HG03520 (cell line): ENCODE measurements around the gene KLF7.

ENCODE experiments used
- ATAC-seq: cut with Tn5 transposase; IDR thresholded peaks from one replicate; pipeline ENCODE4 v1.9.1; 2021; ENCODE audit warnings: mild to moderate bottlenecking, moderate library complexity; ENCODE audit not compliant: unreplicated experiment

The KLF7 gene

DNA sequence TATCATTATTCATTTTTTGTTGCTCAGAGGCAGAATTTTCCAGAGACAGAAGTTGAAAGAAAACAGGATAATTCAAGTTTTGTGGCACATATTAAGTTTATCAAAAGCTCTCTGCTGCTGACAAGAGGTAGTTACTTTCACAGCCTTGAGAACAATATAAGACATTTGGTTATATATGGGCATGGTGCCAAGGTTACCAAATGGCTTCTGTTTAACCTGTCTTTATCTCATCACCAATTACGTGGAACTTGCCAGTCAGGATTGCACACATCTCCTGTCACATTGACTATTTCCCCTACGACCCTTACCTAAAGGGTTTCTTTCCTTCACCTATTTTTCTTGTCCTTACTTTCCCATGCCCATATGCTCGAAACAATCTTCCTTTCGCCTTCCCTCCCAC, 35.9 kb downstream of the KLF7 start:
- no peak for ATAC-seq

DNA sequence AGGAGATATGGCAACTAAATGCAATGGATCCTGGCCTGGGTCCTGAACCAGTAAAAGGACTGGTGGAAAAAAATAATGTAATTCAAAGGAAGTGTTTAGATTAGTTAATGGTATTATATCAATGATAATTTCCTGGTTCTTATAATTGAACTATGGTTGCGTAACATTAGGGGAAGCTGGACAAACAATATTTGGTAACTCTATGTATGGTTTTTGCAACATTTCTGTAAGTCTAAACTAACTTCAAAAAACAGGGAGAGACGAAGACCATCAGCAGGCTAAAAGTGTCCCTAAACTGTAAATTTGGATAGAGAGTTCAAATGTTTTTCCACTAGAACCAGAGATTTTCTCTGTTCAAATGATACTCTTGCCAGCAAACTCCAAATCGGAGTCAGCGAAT, 36.9 kb downstream of the KLF7 start:
- no peak for ATAC-seq

GRCh38 chr2:207126724-207127308, 38.9 kb downstream of the KLF7 start:
- ATAC-seq = no peak

GRCh38 chr2:207123776-207124391, 41.9 kb downstream of the KLF7 start:
- no peak for ATAC-seq

- ATAC-seq = no peak
Observed at GRCh38 chr2:207123335-207123744, 42.4 kb downstream of the KLF7 start.

GRCh38 chr2:207122651-207123334, 43.0 kb downstream of the KLF7 start:
- ATAC-seq = no peak

GRCh38 chr2:207121784-207122183, 44.0 kb downstream of the KLF7 start:
- no peak for ATAC-seq

DNA sequence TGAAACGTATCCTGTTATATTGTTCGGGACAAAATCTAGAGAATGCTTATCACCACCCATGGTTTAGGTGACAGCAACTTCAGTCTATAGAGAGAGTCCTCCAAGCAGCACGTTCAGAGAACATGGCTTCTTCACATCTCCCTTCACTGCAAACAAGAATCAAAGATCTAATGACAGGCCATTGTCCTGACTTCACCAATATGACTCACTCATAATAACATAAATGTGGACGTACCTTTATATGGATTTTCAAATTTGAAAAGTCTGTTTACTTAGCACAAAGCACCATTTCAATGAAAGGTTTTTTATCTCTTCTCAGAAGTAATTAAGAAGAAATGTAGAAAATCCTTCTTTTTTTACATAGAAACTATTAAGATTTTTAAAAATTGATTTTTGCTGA, 46.7 kb downstream of the KLF7 start:
- ATAC-seq = no peak

DNA sequence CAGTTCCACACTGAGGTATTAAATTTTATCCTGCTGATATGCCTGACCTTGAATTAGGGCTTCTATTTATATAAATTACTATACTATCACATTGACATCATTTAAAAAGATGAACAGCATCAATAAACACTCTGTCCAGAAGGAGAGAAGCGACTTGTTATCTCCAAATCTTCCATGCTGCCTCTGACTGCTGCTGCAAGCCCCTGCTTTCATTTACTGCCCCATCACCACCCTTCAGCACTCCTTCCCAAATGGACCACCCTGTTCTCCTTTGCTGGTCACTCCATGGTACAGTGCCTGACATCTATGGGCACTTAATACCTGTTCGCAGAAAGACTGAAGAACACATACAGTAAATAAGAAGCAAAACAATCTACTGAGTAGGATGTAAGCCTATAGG, 48.1 kb downstream of the KLF7 start:
- no peak for ATAC-seq

GRCh38 chr2:207115715-207116364, 49.9 kb downstream of the KLF7 start:
- ATAC-seq = no peak

DNA sequence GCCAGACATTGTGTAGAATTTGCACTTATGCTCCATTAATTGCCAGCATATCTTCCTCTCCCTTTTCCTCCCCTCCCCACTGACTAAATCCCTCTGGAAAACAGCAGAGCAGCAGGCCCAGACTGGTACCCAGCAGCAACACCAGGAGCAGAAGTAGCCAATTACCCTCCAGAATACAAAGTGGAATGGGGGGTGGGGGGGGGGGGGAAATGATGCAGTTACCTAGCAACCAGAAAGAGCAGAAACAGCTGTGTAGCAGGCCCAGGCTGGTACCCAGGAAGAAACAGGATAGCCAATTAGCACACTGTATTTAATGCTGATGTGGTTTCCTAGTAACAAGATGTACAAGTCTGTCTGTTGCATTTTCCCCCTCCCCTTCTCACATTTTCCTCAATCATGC, 52.3 kb downstream of the KLF7 start:
- no peak for ATAC-seq

DNA sequence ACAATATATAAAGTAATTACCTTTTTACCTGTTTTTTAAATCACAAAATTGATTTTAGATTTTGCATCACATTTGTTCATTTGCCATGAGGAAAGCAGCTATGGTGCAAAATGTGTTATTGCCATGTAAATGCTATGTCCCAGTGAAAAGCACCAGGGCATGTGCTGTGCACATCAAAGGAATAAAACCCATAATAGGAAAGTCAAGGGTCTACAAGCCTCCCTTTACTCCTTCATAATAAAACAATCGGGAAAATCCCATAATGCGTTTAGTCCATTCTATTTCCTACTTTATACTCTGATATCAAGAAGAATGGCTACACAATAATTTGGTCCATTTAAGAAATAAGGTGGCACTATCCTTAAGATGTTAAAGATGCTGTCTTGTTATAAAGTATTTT, 53.0 kb downstream of the KLF7 start:
- ATAC-seq = no peak

DNA sequence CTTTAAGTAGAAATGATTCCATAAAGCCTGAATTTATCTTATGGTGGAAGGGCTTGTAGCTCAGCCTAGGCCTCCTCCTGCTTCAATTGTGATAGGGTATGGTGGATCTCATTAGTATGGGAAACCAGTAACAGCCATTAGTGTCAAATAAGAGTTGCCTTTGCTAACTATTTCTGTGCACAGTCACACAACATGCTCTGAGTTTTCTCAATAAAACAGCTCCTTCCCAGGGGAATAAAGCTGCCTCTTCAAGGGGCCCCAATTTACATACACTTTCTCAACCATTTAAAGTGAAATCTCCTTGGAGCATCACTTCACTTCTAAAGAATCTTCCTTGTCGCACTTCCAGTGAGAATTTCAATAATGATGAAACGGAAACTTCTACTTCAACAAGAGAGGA, 53.4 kb downstream of the KLF7 start:
- no peak for ATAC-seq

- ATAC-seq = no peak
Observed at GRCh38 chr2:207111757-207112156, 54.0 kb downstream of the KLF7 start.

DNA sequence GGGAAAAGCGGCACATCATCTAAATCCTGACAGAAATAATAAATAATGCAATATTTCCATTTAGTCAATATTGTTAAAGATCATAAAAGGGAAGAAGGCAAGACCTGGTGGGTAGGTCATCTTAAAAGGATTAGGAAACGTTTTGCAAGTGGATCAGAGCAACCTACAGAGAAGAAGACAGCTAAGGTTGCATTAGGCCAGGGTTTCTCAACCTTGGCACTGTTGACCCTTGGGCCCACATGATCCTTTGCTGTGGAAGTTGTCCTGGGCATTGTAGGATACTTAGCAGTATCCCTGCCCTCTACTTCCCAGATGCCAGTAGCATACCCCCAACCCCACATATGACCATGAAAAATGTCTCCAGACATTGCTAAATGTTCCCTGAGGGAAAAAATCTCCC, 55.0 kb downstream of the KLF7 start:
- ATAC-seq = no peak

- no peak for ATAC-seq
Observed at GRCh38 chr2:207110310-207110709, 55.4 kb downstream of the KLF7 start.

GRCh38 chr2:207109768-207110167, 56.0 kb downstream of the KLF7 start:
- ATAC-seq = no peak

DNA sequence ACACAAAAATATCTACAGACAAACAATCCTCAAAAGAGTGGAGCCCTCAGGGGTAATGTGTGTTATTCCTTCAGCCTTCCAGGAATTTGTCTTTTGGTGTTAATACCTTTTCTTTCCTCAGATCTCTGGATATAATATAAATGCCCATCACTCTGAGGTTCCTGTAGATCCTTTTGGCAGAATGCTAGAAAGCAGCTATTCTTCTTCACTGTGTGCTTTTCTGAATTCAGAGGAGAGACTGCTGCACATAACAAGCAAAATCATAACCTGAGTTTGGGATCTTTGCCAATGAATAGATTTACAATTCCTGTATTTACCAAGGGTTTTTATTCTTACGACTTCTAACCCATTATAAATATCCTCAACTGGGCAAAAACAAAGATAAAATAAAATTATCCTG, 57.3 kb downstream of the KLF7 start:
- no peak for ATAC-seq

- ATAC-seq = no peak
Observed at GRCh38 chr2:207107551-207107950, 58.2 kb downstream of the KLF7 start.

DNA sequence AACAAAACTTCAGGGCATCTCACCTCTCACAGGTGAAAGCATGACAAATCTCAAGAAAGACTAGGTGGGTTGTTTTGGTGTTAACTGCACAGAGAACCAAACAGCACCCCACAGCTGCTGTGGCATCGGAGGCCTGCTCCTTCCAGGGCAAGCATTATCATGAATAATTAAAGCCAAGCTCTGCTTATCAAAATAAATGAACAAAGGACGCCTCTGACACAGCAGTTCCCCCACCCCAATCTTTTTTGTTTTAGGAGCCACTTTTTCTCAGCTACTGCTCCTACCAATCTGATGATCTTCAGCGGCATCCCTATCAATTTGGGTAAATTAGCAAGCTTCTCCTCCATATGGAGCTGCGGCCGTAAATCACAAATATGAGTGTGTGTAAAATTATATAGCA, 58.6 kb downstream of the KLF7 start:
- no peak for ATAC-seq

DNA sequence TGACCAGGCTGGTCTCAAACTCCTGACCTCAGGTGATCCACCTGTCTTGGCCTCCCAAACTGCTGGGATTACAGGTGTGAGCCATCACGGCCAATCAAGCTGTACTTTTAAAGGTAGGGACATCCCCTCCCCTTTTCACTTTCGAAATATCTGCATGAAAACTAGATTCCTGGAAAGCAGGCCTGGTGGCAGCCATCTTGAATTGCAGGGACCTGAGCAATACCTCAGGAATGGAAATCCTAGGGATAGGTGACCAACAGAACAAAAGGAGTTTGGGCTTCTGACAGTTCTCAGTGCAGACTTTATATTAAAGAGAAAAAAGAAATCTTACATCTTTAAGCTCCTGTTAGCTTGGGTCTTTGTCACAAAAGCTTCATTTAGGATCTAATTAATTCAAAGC, 62.6 kb downstream of the KLF7 start:
- ATAC-seq = no peak

- ATAC-seq = no peak
Observed at GRCh38 chr2:207101984-207102383, 63.8 kb downstream of the KLF7 start.
